ENCODE measurements around the gene GSTM3.

The GSTM3 gene

DNA sequence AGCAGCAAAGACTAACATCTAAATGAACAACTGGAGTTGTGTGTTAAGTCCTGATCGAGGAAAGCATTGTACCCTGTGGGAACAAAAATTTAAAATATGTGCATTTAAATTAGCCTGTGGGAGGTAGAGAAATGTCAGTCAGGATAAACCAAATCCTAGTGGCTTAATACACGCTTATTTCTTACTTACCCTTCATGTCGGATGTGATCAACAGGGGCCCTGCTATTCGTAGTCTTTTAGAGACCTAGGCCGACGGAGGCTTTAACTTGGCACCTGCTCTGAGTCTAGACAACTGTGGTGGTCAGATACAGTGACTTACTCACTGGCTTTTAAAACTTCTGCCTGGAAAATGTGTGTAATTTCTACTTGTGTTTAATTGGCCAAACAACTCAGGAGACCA, 10.2 kb downstream of the GSTM3 start:
- TF ChIP-seq FOXP2 (optimal IDR thresholded peaks at IDR 0.05; ENCODE audit: borderline replicate concordance, extremely low read depth, extremely low read length, insufficient read depth) (no peak), SIN3A (IDR thresholded peaks at IDR 0.05; ENCODE audit: borderline replicate concordance, insufficient read depth, low read length) (no peak), TAF1 (IDR thresholded peaks at IDR 0.05; ENCODE audit: borderline replicate concordance, insufficient read depth, low read length) (no peak), POLR2AphosphoS5 (IDR thresholded peaks at IDR 0.05; ENCODE audit: low read depth, low read length) (no peak)
- TF ChIP-seq, protein P1, sequence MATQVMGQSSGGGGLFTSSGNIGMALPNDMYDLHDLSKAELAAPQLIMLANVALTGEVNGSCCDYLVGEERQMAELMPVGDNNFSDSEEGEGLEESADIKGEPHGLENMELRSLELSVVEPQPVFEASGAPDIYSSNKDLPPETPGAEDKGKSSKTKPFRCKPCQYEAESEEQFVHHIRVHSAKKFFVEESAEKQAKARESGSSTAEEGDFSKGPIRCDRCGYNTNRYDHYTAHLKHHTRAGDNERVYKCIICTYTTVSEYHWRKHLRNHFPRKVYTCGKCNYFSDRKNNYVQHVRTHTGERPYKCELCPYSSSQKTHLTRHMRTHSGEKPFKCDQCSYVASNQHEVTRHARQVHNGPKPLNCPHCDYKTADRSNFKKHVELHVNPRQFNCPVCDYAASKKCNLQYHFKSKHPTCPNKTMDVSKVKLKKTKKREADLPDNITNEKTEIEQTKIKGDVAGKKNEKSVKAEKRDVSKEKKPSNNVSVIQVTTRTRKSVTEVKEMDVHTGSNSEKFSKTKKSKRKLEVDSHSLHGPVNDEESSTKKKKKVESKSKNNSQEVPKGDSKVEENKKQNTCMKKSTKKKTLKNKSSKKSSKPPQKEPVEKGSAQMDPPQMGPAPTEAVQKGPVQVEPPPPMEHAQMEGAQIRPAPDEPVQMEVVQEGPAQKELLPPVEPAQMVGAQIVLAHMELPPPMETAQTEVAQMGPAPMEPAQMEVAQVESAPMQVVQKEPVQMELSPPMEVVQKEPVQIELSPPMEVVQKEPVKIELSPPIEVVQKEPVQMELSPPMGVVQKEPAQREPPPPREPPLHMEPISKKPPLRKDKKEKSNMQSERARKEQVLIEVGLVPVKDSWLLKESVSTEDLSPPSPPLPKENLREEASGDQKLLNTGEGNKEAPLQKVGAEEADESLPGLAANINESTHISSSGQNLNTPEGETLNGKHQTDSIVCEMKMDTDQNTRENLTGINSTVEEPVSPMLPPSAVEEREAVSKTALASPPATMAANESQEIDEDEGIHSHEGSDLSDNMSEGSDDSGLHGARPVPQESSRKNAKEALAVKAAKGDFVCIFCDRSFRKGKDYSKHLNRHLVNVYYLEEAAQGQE (IDR thresholded peaks at IDR 0.05; ENCODE audit: insufficient read depth in 1 of 2, low read depth in 2 of 2, low read length in 2 of 2): no peak

DNA sequence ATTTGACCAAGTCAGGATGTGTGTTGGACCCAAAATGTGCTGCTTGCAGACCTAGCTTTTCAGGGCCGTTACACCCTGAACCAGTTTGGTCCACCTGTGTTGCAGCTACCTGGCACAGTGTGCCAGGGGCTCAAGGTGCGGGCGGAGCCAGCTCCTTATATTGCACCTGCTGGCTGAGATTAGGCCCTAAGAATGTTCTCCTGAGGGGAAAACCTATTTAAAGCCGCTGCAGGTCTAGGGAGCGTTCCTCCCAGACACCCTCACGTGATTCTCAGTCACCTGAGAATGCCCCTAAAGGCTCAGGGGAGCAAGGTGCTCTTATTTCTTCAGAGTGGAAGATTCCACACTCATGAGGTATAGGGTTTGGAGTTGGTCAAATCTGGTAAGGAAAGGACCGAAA, 12.0 kb downstream of the GSTM3 start:
- TF ChIP-seq FOXP2 (optimal IDR thresholded peaks at IDR 0.05; ENCODE audit: borderline replicate concordance, extremely low read depth, extremely low read length, insufficient read depth) (no peak), TAF1 (IDR thresholded peaks at IDR 0.05; ENCODE audit: borderline replicate concordance, insufficient read depth, low read length) (no peak), SIN3A (IDR thresholded peaks at IDR 0.05; ENCODE audit: borderline replicate concordance, insufficient read depth, low read length) (no peak), POLR2AphosphoS5 (IDR thresholded peaks at IDR 0.05; ENCODE audit: low read depth, low read length) (no peak)
- TF ChIP-seq, protein P1 (IDR thresholded peaks at IDR 0.05; ENCODE audit: insufficient read depth in 1 of 2, low read depth in 2 of 2, low read length in 2 of 2): no peak

DNA sequence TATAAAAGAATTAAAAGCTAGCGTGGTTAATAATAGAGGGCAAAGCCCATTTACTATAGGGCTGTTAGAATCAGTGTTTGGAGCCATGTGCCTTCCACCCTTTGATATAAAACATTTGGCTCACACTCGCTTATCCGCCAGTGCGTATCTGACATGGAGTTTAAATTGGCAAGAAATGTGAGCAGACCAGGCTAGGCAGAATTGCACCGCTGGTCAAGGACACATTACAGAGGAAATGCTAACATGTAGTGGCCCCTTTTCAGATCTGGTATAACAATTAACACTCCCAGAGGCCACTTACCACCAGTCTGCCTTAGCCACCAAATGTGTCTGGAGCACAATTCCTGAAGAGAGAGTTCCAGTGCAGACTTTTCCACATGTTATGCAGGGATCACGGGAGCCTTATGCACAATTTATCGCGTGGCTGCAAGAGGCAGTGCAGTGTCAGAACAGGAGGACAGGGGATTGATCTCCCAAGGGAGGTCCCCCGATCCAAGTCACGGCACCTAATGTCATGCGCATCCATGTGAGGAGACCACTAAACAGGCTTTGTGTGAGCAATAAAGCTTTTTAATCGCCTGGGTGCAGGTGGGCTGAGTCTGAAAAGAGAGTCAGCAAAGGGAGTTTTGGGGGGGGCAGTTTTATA, 14.0 kb downstream of the GSTM3 start:
- TF ChIP-seq SIN3A (IDR thresholded peaks at IDR 0.05; ENCODE audit: borderline replicate concordance, insufficient read depth, low read length) (no peak), FOXP2 (optimal IDR thresholded peaks at IDR 0.05; ENCODE audit: borderline replicate concordance, extremely low read depth, extremely low read length, insufficient read depth) (no peak), POLR2AphosphoS5 (IDR thresholded peaks at IDR 0.05; ENCODE audit: low read depth, low read length) (no peak), TAF1 (IDR thresholded peaks at IDR 0.05; ENCODE audit: borderline replicate concordance, insufficient read depth, low read length) (no peak)
- TF ChIP-seq, protein P1 (IDR thresholded peaks at IDR 0.05; ENCODE audit: insufficient read depth in 1 of 2, low read depth in 2 of 2, low read length in 2 of 2): no peak

DNA sequence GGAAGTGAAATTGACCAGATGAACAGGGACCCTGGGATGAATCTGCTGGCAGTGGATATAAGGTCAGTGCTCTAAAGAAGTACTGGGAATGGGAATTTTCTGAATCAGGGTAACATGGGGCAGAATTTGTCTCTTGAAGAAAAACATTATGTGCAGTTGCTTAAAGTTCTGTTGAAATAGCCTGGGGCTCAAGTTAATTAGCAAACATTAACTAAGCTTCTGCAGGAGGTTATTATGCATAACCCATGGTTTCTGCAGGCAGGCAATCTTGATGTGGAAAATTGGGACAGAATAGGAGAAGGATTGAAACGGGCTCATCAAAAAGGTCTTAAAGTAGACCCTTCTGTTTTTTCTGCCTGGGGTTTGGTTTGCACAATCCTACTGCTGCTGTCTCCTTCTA, 14.8 kb downstream of the GSTM3 start:
- TF ChIP-seq SIN3A (IDR thresholded peaks at IDR 0.05; ENCODE audit: borderline replicate concordance, insufficient read depth, low read length) (no peak), TAF1 (IDR thresholded peaks at IDR 0.05; ENCODE audit: borderline replicate concordance, insufficient read depth, low read length) (no peak), POLR2AphosphoS5 (IDR thresholded peaks at IDR 0.05; ENCODE audit: low read depth, low read length) (no peak), FOXP2 (optimal IDR thresholded peaks at IDR 0.05; ENCODE audit: borderline replicate concordance, extremely low read depth, extremely low read length, insufficient read depth) (no peak)
- TF ChIP-seq, protein P1 (IDR thresholded peaks at IDR 0.05; ENCODE audit: insufficient read depth in 1 of 2, low read depth in 2 of 2, low read length in 2 of 2): no peak
